A673 (cell line): ENCODE results near the gene CD1B. TPM values are rescaled to one million over a fixed set of nuclear protein-coding genes. Genes with fewer than 3 reads are reported as not detected.

ENCODE experiments used
- BruUV-seq: library from RNA; stranded (reverse); fragments of 400-500 nt; replicated peaks from 2 replicates; lab custom pipeline; 2021; lab: Mats Ljungman, UMichigan
- CTCF ChIA-PET: fragments of 300-600 bp; sonication (Branson Sonifier 250); formaldehyde crosslinking; loops from one replicate; lab custom pipeline; 2022; ENCODE audit warnings: antibody characterized with exemption; lab: Charles Lee
- POLR2A ChIA-PET: fragments of 300-600 bp; sonication (Branson Sonifier 250); formaldehyde crosslinking; loops from one replicate; lab custom pipeline; 2022; ENCODE audit warnings: antibody characterized with exemption; ENCODE audit not compliant: low non-redundant PET; lab: Charles Lee
- DNase-seq: peaks from one replicate; pipeline ENCODE4 v3.0.0-alpha.2; 2015; ENCODE audit warnings: low spot score
- H3K27ac ChIP-seq: fragments of 200-600 bp; sonication (generic); 2 replicates; pipeline ENCODE4 v1.5.1; 2016; ENCODE audit warnings: mixed run types, low read depth, mild to moderate bottlenecking, mixed read lengths, antibody characterized with exemption, low read length; ENCODE audit not compliant: poor library complexity, severe bottlenecking
- H3K27me3 ChIP-seq: fragments of 200-600 bp; sonication (generic); replicated peaks from 2 replicates; pipeline ENCODE4 v1.6.1; 2017; ENCODE audit warnings: mixed run types, low read depth, mild to moderate bottlenecking, mixed read lengths, antibody characterized with exemption, low read length; ENCODE audit not compliant: insufficient read depth, poor library complexity
- H3K36me3 ChIP-seq: fragments of 200-600 bp; sonication (generic); 2 replicates; pipeline ENCODE4 v1.6.1; 2016; ENCODE audit warnings: mixed run types, mild to moderate bottlenecking, mixed read lengths, antibody characterized with exemption, low read length; ENCODE audit not compliant: insufficient read depth, poor library complexity, severe bottlenecking
- H3K4me1 ChIP-seq: fragments of 200-600 bp; sonication (generic); 2 replicates; pipeline ENCODE4 v1.6.1; 2017; ENCODE audit warnings: mixed run types, mild to moderate bottlenecking, mixed read lengths, antibody characterized with exemption, low read length; ENCODE audit not compliant: insufficient read depth, poor library complexity, severe bottlenecking
- H3K4me3 ChIP-seq: fragments of 200-600 bp; sonication (generic); 2 replicates; pipeline ENCODE4 v1.5.1; 2016; ENCODE audit warnings: low read depth, mixed run types, mild to moderate bottlenecking, mixed read lengths, low read length; ENCODE audit not compliant: poor library complexity, severe bottlenecking
- H3K9me3 ChIP-seq: fragments of 200-600 bp; sonication (generic); 2 replicates; pipeline ENCODE4 v1.6.1; 2016; ENCODE audit warnings: mixed run types, low read depth, mild to moderate bottlenecking, mixed read lengths, antibody characterized with exemption, low read length; ENCODE audit not compliant: poor library complexity, severe bottlenecking
- CTCF ChIP-seq: fragments of 300-800, 200-600 bp; sonication (generic); conservative IDR thresholded peaks from 2 replicates; pipeline ENCODE4 v1.5.1; 2017; ENCODE audit warnings: low read depth, mild to moderate bottlenecking, antibody characterized with exemption, low read length, moderate library complexity, mixed read lengths
- EZH2 ChIP-seq: fragments of 200-600 bp; sonication (generic); IDR thresholded peaks from 2 replicates; pipeline ENCODE4 v1.6.1; 2017; ENCODE audit warnings: borderline replicate concordance, low read depth, mild to moderate bottlenecking, mixed read lengths, antibody characterized with exemption, low read length; ENCODE audit not compliant: poor library complexity, severe bottlenecking
- intact Hi-C: fragments of 100-400 bp; cut with micrococcal nuclease; formaldehyde crosslinking; loops from one replicate; pipeline ENCODE4 v1.10.0; 2022; ENCODE audit not compliant: unreplicated experiment
- total RNA-seq: library from RNA; stranded (reverse); gene quantifications from 2 replicates; pipeline ENCODE4 v1.2.3, GENCODE V29; 2021

The CD1B gene
- total RNA-seq, 1 experiment from 2014 or later: not detected

GRCh38 chr1:158289811-158290210, 41.5 kb downstream of the CD1B start, which contains the start of gene CD1C:
Gene CD1C (plus strand): TSS chr1:158289923. CDS start chr1:158290065, 142 bp downstream.
- BruUV-seq: no TSS peak
- peaks cover 56% of the 10 kb centered on the region for H3K27me3 ChIP-seq
- H3K27ac ChIP-seq: no peak within 1 kb of the TSS
- no peaks in the 10 kb centered on the region for H3K4me1 ChIP-seq
- TF ChIP-seq EZH2 (no peak), CTCF (no peak)
- no peak within 1 kb of the TSS for H3K4me3 ChIP-seq
- POLR2A ChIA-PET: no interaction called here
- H3K36me3 ChIP-seq: no peaks in the 10 kb centered on the region
- intact Hi-C loops: no loop called here
- CTCF ChIA-PET: no interaction called here
- no peaks in the 10 kb centered on the region for H3K9me3 ChIP-seq
- no peak for DNase-seq

- Histone ChIP-seq H3K4me1 (no peaks in the 10 kb centered on the region), H3K36me3 (no peaks in the 10 kb centered on the region), H3K27me3 (peaks cover 58% of the 10 kb centered on the region), H3K4me3 (no peak overlapping the region), H3K27ac (no peak overlapping the region), H3K9me3 (no peaks in the 10 kb centered on the region)
- TF ChIP-seq EZH2: no peak
- no peak for TF ChIP-seq CTCF
- ChIA-PET POLR2A (no interaction called here), CTCF (no interaction called here)
- DNase-seq: no peak
- BruUV-seq: no TSS peak
- intact Hi-C loops: no loop called here
These were observed 44.4 kb downstream of the CD1B start for GRCh38 chr1:158286941-158287346.

GRCh38 chr1:158286487-158286886, 44.8 kb downstream of the CD1B start:
- peaks cover 53% of the 10 kb centered on the region for H3K27me3 ChIP-seq
- no peak overlapping the region for H3K27ac ChIP-seq
- no peak for DNase-seq
- H3K36me3 ChIP-seq: no peaks in the 10 kb centered on the region
- intact Hi-C loops: no loop called here
- no peaks in the 10 kb centered on the region for H3K9me3 ChIP-seq
- POLR2A ChIA-PET: no interaction called here
- BruUV-seq: no TSS peak
- H3K4me1 ChIP-seq: no peaks in the 10 kb centered on the region
- no peak for TF ChIP-seq EZH2
- no peak for TF ChIP-seq CTCF
- CTCF ChIA-PET: no interaction called here
- no peak overlapping the region for H3K4me3 ChIP-seq
